Endothelial cell of umbilical vein (primary cell): ENCODE measurements around the gene DMD. TPM values are rescaled to one million over a fixed set of nuclear protein-coding genes. Genes with fewer than 3 reads are reported as not detected.

Source experiments
- BruUV-seq: library from RNA; stranded (reverse); fragments of 400-500 nt; replicated peaks from 2 replicates; lab custom pipeline; 2021; lab: Mats Ljungman, UMichigan
- CTCF ChIA-PET: fragments of 300-600, 350-600 bp; sonication (Branson Sonifier 250); formaldehyde crosslinking; loops from one replicate; lab custom pipeline; 2021; ENCODE audit warnings: antibody characterized with exemption, inconsistent platforms; lab: Charles Lee
- POLR2A ChIA-PET: fragments of 300-600, 350-600 bp; sonication (Branson Sonifier 250); formaldehyde crosslinking; loops from one replicate; lab custom pipeline; 2021; ENCODE audit warnings: antibody characterized with exemption, inconsistent platforms; lab: Charles Lee
- DNase-seq: peaks from one replicate; pipeline ENCODE4 v3.0.0-alpha.2; 2011; ENCODE audit warnings: low read depth, low spot score
- FAIRE-seq: peaks from 2 replicates; lab custom pipeline; 2011; peaks lifted over from hg19 to GRCh38; lab: Jason Lieb, UNC
- H2AFZ ChIP-seq: 2 replicates; pipeline ENCODE4 v1.6.0; 2012; ENCODE audit warnings: low read depth, low read length, control low read depth, inconsistent platforms
- H3K27ac ChIP-seq: 2 replicates; pipeline ENCODE4 v1.5.1; 2011; ENCODE audit warnings: low read depth, mild to moderate bottlenecking, control low read depth, low read length, moderate library complexity; ENCODE audit not compliant: insufficient read depth
- H3K27me3 ChIP-seq, 2 experiments: 2 replicates each; pipeline versions ENCODE4 v1.6.0 to v1.6.1; 2011; ENCODE audit warnings: low read length in 2 of 2, mixed read lengths in 1 of 2; ENCODE audit not compliant: control insufficient read depth in 2 of 2, insufficient read depth in 2 of 2
- H3K36me3 ChIP-seq, 2 experiments: 2 replicates in 1 of 2; 3 replicates in 1 of 2; pipeline ENCODE4 v1.5.1; 2011; ENCODE audit warnings: low read length in 2 of 2, mild to moderate bottlenecking in 1 of 2, moderate library complexity in 1 of 2; ENCODE audit not compliant: control insufficient read depth in 2 of 2, insufficient read depth in 2 of 2; ENCODE audit errors: extremely low read depth in 1 of 2
- H3K4me1 ChIP-seq: 3 replicates; pipeline ENCODE4 v1.5.1; 2011; ENCODE audit warnings: mild to moderate bottlenecking, low read length; ENCODE audit not compliant: control insufficient read depth, insufficient read depth; ENCODE audit errors: extremely low read depth
- H3K4me2 ChIP-seq: 2 replicates; pipeline ENCODE4 v1.6.1; 2011; ENCODE audit warnings: low read length, control low read depth, mixed read lengths; ENCODE audit not compliant: insufficient read depth
- H3K4me3 ChIP-seq, 3 experiments: fragments of 200-600 bp in 1 of 3; sonication (generic), shearing (Covaris generic) in 1 of 3; replicated peaks in 1 of 3; 2 replicates each; pipeline ENCODE4 v1.5.1; 2011 to 2016; ENCODE audit warnings: control low read depth in 3 of 3, low read length in 3 of 3, mild to moderate bottlenecking in 2 of 3, inconsistent platforms in 1 of 3, low read depth in 1 of 3, moderate library complexity in 1 of 3; ENCODE audit not compliant: insufficient read depth in 1 of 3
- H3K79me2 ChIP-seq: 2 replicates; pipeline ENCODE4 v1.6.0; 2012; ENCODE audit warnings: low read length, inconsistent platforms; ENCODE audit not compliant: control insufficient read depth, insufficient read depth
- H3K9ac ChIP-seq: replicated peaks from 2 replicates; pipeline ENCODE3; 2011; ENCODE audit warnings: low read length, control low read depth; ENCODE audit not compliant: insufficient read depth; ENCODE audit errors: extremely low read depth
- H3K9me1 ChIP-seq: replicated peaks from 3 replicates; pipeline ENCODE4 v1.6.0; 2011; ENCODE audit warnings: mild to moderate bottlenecking, low read length; ENCODE audit not compliant: control insufficient read depth, insufficient read depth; ENCODE audit errors: extremely low read depth
- H3K9me3 ChIP-seq: replicated peaks from 2 replicates; pipeline ENCODE4 v1.5.1; 2012; ENCODE audit warnings: low read length, inconsistent platforms; ENCODE audit not compliant: control insufficient read depth, insufficient read depth
- H4K20me1 ChIP-seq: replicated peaks from 2 replicates; pipeline ENCODE3; 2011; ENCODE audit warnings: mild to moderate bottlenecking, low read length; ENCODE audit not compliant: control insufficient read depth, insufficient read depth; ENCODE audit errors: extremely low read depth
- EZH2 ChIP-seq: IDR thresholded peaks from 2 replicates; pipeline ENCODE4 v1.6.1; 2012; ENCODE audit warnings: borderline replicate concordance, low read depth, mild to moderate bottlenecking, moderate library complexity, low read length, inconsistent platforms; ENCODE audit not compliant: severe bottlenecking
- FOS ChIP-seq: IDR thresholded peaks from 2 replicates; pipeline ENCODE4 v1.6.1; 2011; ENCODE audit warnings: mild to moderate bottlenecking, low read length, moderate library complexity, borderline replicate concordance; ENCODE audit not compliant: insufficient read depth
- GATA2 ChIP-seq: IDR thresholded peaks from 2 replicates; pipeline ENCODE4 v1.7.0; 2011; ENCODE audit warnings: low read depth, mild to moderate bottlenecking, moderate library complexity, mixed read lengths, low read length; ENCODE audit not compliant: insufficient read length, insufficient read depth
- JUN ChIP-seq: IDR thresholded peaks from 2 replicates; pipeline ENCODE4 v1.6.1; 2011; ENCODE audit warnings: borderline replicate concordance, low read depth; ENCODE audit not compliant: insufficient read length, insufficient read depth
- MYC ChIP-seq: IDR thresholded peaks from one replicate; pipeline ENCODE4 v1.6.1; 2011; ENCODE audit warnings: mild to moderate bottlenecking, low read depth, low read length
- POLR2A ChIP-seq: IDR thresholded peaks from 2 replicates; pipeline ENCODE4 v1.6.1; 2012; ENCODE audit warnings: low read depth, mild to moderate bottlenecking, control low read depth, low read length
- POLR2AphosphoS5 ChIP-seq: IDR thresholded peaks from 2 replicates; pipeline ENCODE4 v1.6.1; 2012; ENCODE audit warnings: low read depth, mild to moderate bottlenecking, control low read depth, low read length, moderate library complexity; ENCODE audit not compliant: insufficient read depth
- dilution Hi-C: fragments of 300-500 bp; cut with MboI; formaldehyde crosslinking; loops from one replicate; pipeline ENCODE4 v1.15.0; 2019; ENCODE audit warnings: low sequenced_read_pairs; ENCODE audit not compliant: extremely low pct_ligation_motif_present
- intact Hi-C: fragments of 100-400 bp; cut with micrococcal nuclease; formaldehyde crosslinking; loops from one replicate; pipeline ENCODE4 v1.10.0; 2022
- polyA plus RNA-seq, 4 experiments: library from polyadenylated mRNA; depleted of rRNA in 3 of 4; stranded (reverse) in 3 of 4; unstranded in 1 of 4; fragments of >200 nt; gene quantifications; 2 replicates each; pipeline versions ENCODE4 v1.2.1 to v1.2.3, GENCODE V29; 2011 to 2012; ENCODE audit warnings: missing spikeins in 1 of 4
- total RNA-seq: library from RNA; stranded (reverse); gene quantifications from 2 replicates; pipeline ENCODE4 v1.2.3, GENCODE V29; 2021
- TF ChIP-seq, protein P1 (sequence below), 2 donors: IDR thresholded peaks; 1 replicate in 1 of 2; 2 replicates in 1 of 2; pipeline ENCODE4 v1.5.1; 2011; ENCODE audit warnings: low read length in 2 of 2, mild to moderate bottlenecking in 2 of 2, moderate library complexity in 2 of 2, control low read depth in 1 of 2, inconsistent platforms in 1 of 2, low read depth in 1 of 2; ENCODE audit not compliant: insufficient read depth in 1 of 2; ENCODE audit errors: extremely low read depth in 1 of 2
- TF ChIP-seq, protein P2 (sequence below): IDR thresholded peaks from 2 replicates; pipeline ENCODE4 v1.6.1; 2011; ENCODE audit not compliant: insufficient read depth, insufficient read length

DMD gene
- total and polyA plus RNA-seq, 2 donors (not counting 3 experiments of a cell fraction or from before 2014, with no cell fraction given): 7.3 to 9.0 TPM

DNA sequence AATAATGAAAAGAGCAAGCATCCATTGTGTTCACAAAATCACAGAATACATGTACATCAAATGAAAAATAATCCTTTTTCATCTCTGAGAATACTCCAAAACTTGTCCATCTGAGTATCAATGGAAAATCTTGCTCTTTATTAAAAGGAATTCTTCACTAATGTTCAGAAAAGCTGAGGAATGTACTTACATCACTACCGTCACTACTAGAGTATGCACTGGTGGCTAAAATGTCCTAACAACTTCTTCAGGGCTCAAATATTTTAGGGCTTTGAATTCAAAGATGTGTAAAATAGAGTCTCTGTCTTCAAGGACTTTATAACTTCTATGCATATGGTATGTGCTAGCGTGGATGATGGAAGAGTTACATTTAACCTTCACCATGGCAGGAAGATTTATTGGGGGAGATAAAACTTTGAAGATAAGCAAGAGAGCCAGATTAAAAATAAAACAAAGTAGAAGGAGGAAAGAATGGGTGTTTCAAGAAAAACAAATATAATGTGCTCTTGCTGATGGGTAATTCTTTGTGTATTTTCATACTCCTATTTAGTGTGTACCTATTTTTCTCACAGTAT lies 55.1 kb downstream of the DMD start:
- no peaks in the 10 kb centered on the region for H3K79me2 ChIP-seq
- TF ChIP-seq JUN (no peak), POLR2A (no peak), GATA2 (no peak), FOS (no peak), EZH2 (no peak), POLR2AphosphoS5 (no peak), MYC (no peak)
- TF ChIP-seq, protein P1, sequence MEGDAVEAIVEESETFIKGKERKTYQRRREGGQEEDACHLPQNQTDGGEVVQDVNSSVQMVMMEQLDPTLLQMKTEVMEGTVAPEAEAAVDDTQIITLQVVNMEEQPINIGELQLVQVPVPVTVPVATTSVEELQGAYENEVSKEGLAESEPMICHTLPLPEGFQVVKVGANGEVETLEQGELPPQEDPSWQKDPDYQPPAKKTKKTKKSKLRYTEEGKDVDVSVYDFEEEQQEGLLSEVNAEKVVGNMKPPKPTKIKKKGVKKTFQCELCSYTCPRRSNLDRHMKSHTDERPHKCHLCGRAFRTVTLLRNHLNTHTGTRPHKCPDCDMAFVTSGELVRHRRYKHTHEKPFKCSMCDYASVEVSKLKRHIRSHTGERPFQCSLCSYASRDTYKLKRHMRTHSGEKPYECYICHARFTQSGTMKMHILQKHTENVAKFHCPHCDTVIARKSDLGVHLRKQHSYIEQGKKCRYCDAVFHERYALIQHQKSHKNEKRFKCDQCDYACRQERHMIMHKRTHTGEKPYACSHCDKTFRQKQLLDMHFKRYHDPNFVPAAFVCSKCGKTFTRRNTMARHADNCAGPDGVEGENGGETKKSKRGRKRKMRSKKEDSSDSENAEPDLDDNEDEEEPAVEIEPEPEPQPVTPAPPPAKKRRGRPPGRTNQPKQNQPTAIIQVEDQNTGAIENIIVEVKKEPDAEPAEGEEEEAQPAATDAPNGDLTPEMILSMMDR (IDR thresholded peaks at IDR 0.05; ENCODE audit: extremely low read depth in 1 of 2, insufficient read depth in 1 of 2, low read depth in 1 of 2, low read length in 2 of 2): no peak
- TF ChIP-seq, protein P2, sequence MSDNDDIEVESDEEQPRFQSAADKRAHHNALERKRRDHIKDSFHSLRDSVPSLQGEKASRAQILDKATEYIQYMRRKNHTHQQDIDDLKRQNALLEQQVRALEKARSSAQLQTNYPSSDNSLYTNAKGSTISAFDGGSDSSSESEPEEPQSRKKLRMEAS: no peak
- no peak overlapping the region for H2AFZ ChIP-seq
- H3K27me3 ChIP-seq: no peaks in the 10 kb centered on the region
- BruUV-seq: no TSS peak
- H4K20me1 ChIP-seq: no peaks in the 10 kb centered on the region
- DNase-seq: no peak
- POLR2A ChIA-PET: no interaction called here
- dilution Hi-C loops: no loop called here
- FAIRE-seq: no peak
- no peaks in the 10 kb centered on the region for H3K4me1 ChIP-seq
- no peak overlapping the region for H3K27ac ChIP-seq
- no peaks in the 10 kb centered on the region for H3K9me1 ChIP-seq
- intact Hi-C loops: no loop called here
- no peak overlapping the region for H3K9ac ChIP-seq
- H3K9me3 ChIP-seq: no peaks in the 10 kb centered on the region
- CTCF ChIA-PET: no interaction called here
- no peak overlapping the region for H3K4me3 ChIP-seq
- H3K36me3 ChIP-seq: no peaks in the 10 kb centered on the region
- H3K4me2 ChIP-seq: no peak overlapping the region
